Astrocyte (in vitro differentiated cells and primary cell): ENCODE data around the gene ADAM8. TPM values are rescaled to one million over a fixed set of nuclear protein-coding genes. Genes with fewer than 3 reads are reported as not detected.

Source experiments
- DNase-seq: peaks from one replicate; pipeline ENCODE4 v3.0.0-alpha.2; 2010; ENCODE audit warnings: low read depth
- FAIRE-seq: peaks from 2 replicates; lab custom pipeline; 2011; peaks lifted over from hg19 to GRCh38; lab: Jason Lieb, UNC
- H2AFZ ChIP-seq: 2 replicates; pipeline ENCODE4 v1.6.0; 2012; ENCODE audit warnings: low read depth, low read length, inconsistent platforms
- H3K27ac ChIP-seq: 2 replicates; pipeline ENCODE4 v1.5.1; 2011; ENCODE audit warnings: low read depth, low read length, inconsistent platforms
- H3K27me3 ChIP-seq: 2 replicates; pipeline ENCODE4 v1.6.0; 2011; ENCODE audit warnings: low read length, inconsistent platforms; ENCODE audit not compliant: insufficient read depth
- H3K36me3 ChIP-seq: 2 replicates; pipeline ENCODE4 v1.5.1; 2011; ENCODE audit warnings: low read length, inconsistent platforms; ENCODE audit not compliant: insufficient read depth
- H3K4me1 ChIP-seq: 2 replicates; pipeline ENCODE4 v1.5.1; 2011; ENCODE audit warnings: low read length, inconsistent platforms; ENCODE audit not compliant: insufficient read depth
- H3K4me2 ChIP-seq: 2 replicates; pipeline ENCODE4 v1.6.0; 2012; ENCODE audit warnings: low read length, inconsistent platforms
- H3K4me3 ChIP-seq: 2 replicates; pipeline ENCODE4 v1.5.1; 2011; ENCODE audit warnings: low read depth, mild to moderate bottlenecking, low read length, inconsistent platforms; ENCODE audit not compliant: insufficient read depth
- H3K79me2 ChIP-seq: 2 replicates; pipeline ENCODE4 v1.6.0; 2012; ENCODE audit warnings: mild to moderate bottlenecking, low read length, inconsistent platforms; ENCODE audit not compliant: insufficient read depth
- H3K9ac ChIP-seq: 2 replicates; pipeline ENCODE4 v1.6.0; 2012; ENCODE audit warnings: mild to moderate bottlenecking, low read length, inconsistent platforms
- H3K9me3 ChIP-seq: 2 replicates; pipeline ENCODE4 v1.5.1; 2012; ENCODE audit warnings: low read depth, mild to moderate bottlenecking, low read length, inconsistent platforms; ENCODE audit not compliant: insufficient read depth
- H4K20me1 ChIP-seq: 2 replicates; pipeline ENCODE4 v1.6.0; 2012; ENCODE audit warnings: low read length, inconsistent platforms; ENCODE audit not compliant: insufficient read depth
- H3K27ac Mint-ChIP-seq: one replicate; pipeline ENCODE4 v1.8.0; 2021; ENCODE audit warnings: mild to moderate bottlenecking, mixed read lengths; ENCODE audit not compliant: unreplicated experiment
- H3K27me3 Mint-ChIP-seq: one replicate; pipeline ENCODE4 v1.8.0; 2021; ENCODE audit warnings: low read depth, mixed read lengths; ENCODE audit not compliant: unreplicated experiment
- H3K36me3 Mint-ChIP-seq: one replicate; pipeline ENCODE4 v1.8.0; 2021; ENCODE audit warnings: low read depth, mixed read lengths; ENCODE audit not compliant: unreplicated experiment
- H3K4me1 Mint-ChIP-seq: one replicate; pipeline ENCODE4 v1.8.0; 2021; ENCODE audit warnings: low read depth, mixed read lengths; ENCODE audit not compliant: unreplicated experiment
- H3K4me3 Mint-ChIP-seq: one replicate; pipeline ENCODE4 v1.8.0; 2021; ENCODE audit warnings: mild to moderate bottlenecking, moderate library complexity, mixed read lengths; ENCODE audit not compliant: unreplicated experiment
- H3K9me3 Mint-ChIP-seq: one replicate; pipeline ENCODE4 v1.8.0; 2021; ENCODE audit warnings: mild to moderate bottlenecking, mixed read lengths; ENCODE audit not compliant: unreplicated experiment
- EZH2 ChIP-seq: IDR thresholded peaks from 2 replicates; pipeline ENCODE4 v1.6.1; 2012; ENCODE audit warnings: mild to moderate bottlenecking, low read length, inconsistent platforms; ENCODE audit not compliant: insufficient read depth
- total RNA-seq: library from RNA; stranded (reverse); gene quantifications from 2 replicates; pipeline ENCODE4 v1.2.1, GENCODE V29; 2021
- TF ChIP-seq, protein P1 (sequence below): IDR thresholded peaks from 2 replicates; pipeline ENCODE4 v1.5.1; 2011; ENCODE audit warnings: low read depth, mild to moderate bottlenecking, inconsistent platforms, low read length, moderate library complexity; ENCODE audit not compliant: insufficient read depth

ADAM8 gene
- total RNA-seq, 1 donor from 2014 or later, result 4.6 TPM

DNA sequence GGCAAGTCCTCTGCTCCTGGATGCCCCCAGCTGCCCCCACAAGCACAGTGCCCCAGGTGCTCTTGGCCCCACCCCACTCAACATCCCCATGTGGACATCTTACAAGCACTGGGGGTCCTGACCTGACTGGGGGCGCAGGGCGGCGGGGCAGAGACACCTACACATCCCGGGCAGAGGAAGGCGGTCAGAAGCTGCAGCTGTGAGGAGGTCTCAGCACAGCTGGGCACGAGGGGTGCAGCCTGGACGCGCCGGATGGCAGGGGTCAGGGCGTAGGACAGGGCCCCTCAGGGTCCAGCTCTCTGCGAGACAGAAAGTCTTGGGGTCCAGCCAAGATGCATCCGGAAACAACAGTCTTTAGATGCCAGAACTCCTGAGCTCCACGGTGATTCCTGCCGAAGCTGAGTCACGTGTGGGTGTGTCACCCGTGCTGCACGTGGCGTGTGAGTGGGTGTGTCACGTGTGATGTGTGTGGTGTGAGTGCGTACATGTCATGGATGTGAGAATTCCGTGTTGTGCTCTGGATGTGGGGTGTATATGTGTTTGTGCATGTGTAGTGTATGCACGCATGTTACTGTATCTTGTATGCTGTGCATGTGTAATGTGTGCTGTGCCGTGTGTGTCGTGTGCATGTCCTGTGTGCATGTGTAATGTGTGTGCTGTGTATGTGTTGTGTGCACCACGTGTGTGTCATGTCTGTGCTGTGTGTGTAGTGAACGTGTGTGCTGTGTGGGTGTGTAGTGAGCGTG lies 33.9 kb downstream of the ADAM8 start:
- Histone ChIP-seq H3K27ac (no peak overlapping the region), H3K4me1 (no peaks in the 10 kb centered on the region), H3K79me2 (no peaks in the 10 kb centered on the region), H3K27me3 (peaks cover 29% of the 10 kb centered on the region), H3K4me3 (no peak overlapping the region), H3K4me2 (no peak overlapping the region), H2AFZ (no peak overlapping the region), H4K20me1 (no peaks in the 10 kb centered on the region), H3K36me3 (no peaks in the 10 kb centered on the region), H3K9me3 (no peaks in the 10 kb centered on the region), H3K9ac (no peak overlapping the region)
- TF ChIP-seq, protein P1, sequence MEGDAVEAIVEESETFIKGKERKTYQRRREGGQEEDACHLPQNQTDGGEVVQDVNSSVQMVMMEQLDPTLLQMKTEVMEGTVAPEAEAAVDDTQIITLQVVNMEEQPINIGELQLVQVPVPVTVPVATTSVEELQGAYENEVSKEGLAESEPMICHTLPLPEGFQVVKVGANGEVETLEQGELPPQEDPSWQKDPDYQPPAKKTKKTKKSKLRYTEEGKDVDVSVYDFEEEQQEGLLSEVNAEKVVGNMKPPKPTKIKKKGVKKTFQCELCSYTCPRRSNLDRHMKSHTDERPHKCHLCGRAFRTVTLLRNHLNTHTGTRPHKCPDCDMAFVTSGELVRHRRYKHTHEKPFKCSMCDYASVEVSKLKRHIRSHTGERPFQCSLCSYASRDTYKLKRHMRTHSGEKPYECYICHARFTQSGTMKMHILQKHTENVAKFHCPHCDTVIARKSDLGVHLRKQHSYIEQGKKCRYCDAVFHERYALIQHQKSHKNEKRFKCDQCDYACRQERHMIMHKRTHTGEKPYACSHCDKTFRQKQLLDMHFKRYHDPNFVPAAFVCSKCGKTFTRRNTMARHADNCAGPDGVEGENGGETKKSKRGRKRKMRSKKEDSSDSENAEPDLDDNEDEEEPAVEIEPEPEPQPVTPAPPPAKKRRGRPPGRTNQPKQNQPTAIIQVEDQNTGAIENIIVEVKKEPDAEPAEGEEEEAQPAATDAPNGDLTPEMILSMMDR, result no peak
- no peak for TF ChIP-seq EZH2
- Mint-ChIP-seq H3K36me3 (no peaks in the 10 kb centered on the region), H3K27me3 (peaks cover 51% of the 10 kb centered on the region), H3K4me3 (no peak overlapping the region), H3K4me1 (no peaks in the 10 kb centered on the region), H3K9me3 (no peaks in the 10 kb centered on the region), H3K27ac (no peak overlapping the region)
- FAIRE-seq (no peak), DNase-seq (no peak)

DNA sequence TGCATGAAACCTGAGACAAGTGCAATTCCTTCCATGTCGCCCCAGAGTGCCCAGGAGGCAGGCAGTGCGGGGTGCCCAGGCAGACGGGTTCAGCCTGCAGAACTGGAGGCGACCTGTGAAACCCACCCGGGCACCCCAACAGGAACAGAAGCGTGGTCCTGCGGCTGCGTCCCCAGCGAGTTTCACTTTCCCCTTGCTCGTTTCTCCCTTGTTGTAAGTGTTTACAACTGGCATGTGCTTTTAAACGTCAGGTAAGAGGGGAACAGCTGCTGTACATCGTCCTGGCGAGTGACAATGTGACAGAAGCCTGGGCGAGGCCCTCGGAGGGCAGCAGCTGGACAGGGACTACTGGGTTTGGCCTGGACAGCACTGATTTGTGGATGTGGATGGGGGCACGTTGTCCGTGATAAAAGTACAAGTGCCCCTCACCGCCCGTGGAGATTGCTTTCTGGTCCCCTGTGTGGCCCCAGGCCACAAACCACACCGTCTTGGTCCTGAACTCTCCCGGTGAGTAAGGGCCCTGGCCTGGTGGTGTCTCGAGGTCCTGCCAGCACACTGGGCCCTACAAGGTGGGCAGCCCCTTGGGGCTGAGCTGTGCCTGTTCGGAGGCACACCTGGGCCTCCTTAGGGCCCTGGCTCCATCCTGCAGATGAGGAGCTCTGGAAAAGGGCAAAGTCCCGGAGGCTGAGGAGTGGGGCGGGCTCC lies 35.0 kb downstream of the ADAM8 start:
- Mint-ChIP-seq H3K4me3 (no peak overlapping the region), H3K36me3 (no peaks in the 10 kb centered on the region), H3K27me3 (peaks cover 46% of the 10 kb centered on the region), H3K9me3 (no peaks in the 10 kb centered on the region), H3K4me1 (no peaks in the 10 kb centered on the region), H3K27ac (peak overlapping the region; percentile 41)
- H3K27me3 ChIP-seq, result peaks cover 29% of the 10 kb centered on the region
- TF ChIP-seq, protein P1, result no peak
- TF ChIP-seq EZH2, result no peak
- no peaks in the 10 kb centered on the region for H3K9me3 ChIP-seq
- FAIRE-seq (no peak), DNase-seq (no peak)
- no peaks in the 10 kb centered on the region for H4K20me1 ChIP-seq
- H3K4me3 ChIP-seq, result no peak overlapping the region
- H2AFZ ChIP-seq, result no peak overlapping the region
- no peaks in the 10 kb centered on the region for H3K4me1 ChIP-seq
- no peak overlapping the region for H3K4me2 ChIP-seq
- H3K79me2 ChIP-seq, result no peaks in the 10 kb centered on the region
- no peaks in the 10 kb centered on the region for H3K36me3 ChIP-seq
- H3K27ac ChIP-seq, result no peak overlapping the region
- no peak overlapping the region for H3K9ac ChIP-seq
